ENCODE measurements around the gene PKD2L2. TPM values are rescaled to one million over a fixed set of nuclear protein-coding genes. Genes with fewer than 3 reads are reported as not detected.

PKD2L2 gene
- polyA plus RNA-seq, 1 donor (not counting 4 experiments of a cell fraction or from before 2014, with no cell fraction given), result not detected

DNA sequence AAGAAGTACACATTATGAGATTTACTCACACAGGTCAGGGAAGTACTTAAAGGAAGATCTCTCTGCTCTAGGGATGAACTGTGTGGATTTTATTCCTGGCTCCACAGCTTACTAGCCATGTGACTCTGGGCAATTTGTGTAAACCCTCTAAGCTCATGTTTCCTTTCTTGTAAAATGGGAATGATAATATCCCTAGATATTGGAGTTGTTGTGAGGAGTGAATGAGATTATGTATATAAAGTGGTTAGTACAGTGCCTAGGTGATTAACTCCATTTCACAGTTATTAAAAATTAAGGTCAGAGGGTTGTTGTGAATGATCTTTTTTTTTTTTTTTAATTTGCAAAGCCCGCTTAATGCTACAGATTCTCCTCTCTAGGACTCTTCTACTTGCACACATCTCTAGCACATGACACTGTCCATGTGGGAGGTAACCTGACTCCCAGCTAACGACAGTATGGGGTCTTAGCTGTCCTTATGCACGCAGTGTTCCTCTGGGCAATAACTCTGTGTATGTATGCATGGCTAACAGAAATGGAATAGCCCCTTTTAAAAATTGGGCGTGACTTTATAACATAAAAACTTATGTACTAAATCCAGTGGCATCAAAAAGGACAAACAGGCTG is 45.5 kb upstream of the PKD2L2 start:
- Histone ChIP-seq H3K27ac (ENCODE audit: control insufficient read depth, insufficient read depth, low read length) (no peak overlapping the region), H2AFZ (ENCODE audit: control insufficient read depth, low read length) (no peak overlapping the region), H3K79me2 (ENCODE audit: control insufficient read depth, insufficient read depth, low read length) (no peaks in the 10 kb centered on the region), H3K9ac (ENCODE audit: control insufficient read depth, extremely low read depth, insufficient read depth, low read length) (no peak overlapping the region), H3K4me1 (ENCODE audit: control insufficient read depth, extremely low read depth, insufficient read depth, low read length) (no peaks in the 10 kb centered on the region), H3K27me3 (ENCODE audit: control insufficient read depth, extremely low read depth, insufficient read depth, low read length) (no peaks in the 10 kb centered on the region), H3K9me3 (ENCODE audit: control insufficient read depth, low read depth, low read length) (no peaks in the 10 kb centered on the region), H3K4me2 (ENCODE audit: control insufficient read depth, extremely low read depth, insufficient read depth, low read depth, low read length) (no peak overlapping the region), H3K36me3 (ENCODE audit: control insufficient read depth in 2 of 2, extremely low read depth in 1 of 2, insufficient read depth in 2 of 2, low read length in 2 of 2) (no peaks in the 10 kb centered on the region), H3K4me3 (ENCODE audit: control insufficient read depth in 2 of 3, extremely low read depth in 1 of 3, insufficient read depth in 2 of 3, low read depth in 1 of 3, low read length in 3 of 3) (no peak overlapping the region), H4K20me1 (ENCODE audit: control insufficient read depth, extremely low read depth, insufficient read depth, low read length) (no peaks in the 10 kb centered on the region), H3K9me1 (ENCODE audit: control insufficient read depth, extremely low read depth, insufficient read depth, low read length) (no peaks in the 10 kb centered on the region)
- dilution Hi-C loops (cut with MboI; ENCODE audit: extremely low pct_ligation_motif_present, low sequenced_read_pairs), result no loop called here
- FAIRE-seq (no peak), DNase-seq (ENCODE audit: low read depth, low spot score) (no peak)
- TF ChIP-seq CTCF (optimal IDR thresholded peaks at IDR 0.05 in 1 of 3, IDR thresholded peaks at IDR 0.05 in 1 of 3, conservative IDR thresholded peaks at IDR 0.05 in 1 of 3; ENCODE audit: extremely low read depth in 1 of 3, insufficient read depth in 2 of 3, low read length in 3 of 3), result no peak
- no peak for TF ChIP-seq EZH2 (IDR thresholded peaks at IDR 0.05; ENCODE audit: low read length)

- no peak for FAIRE-seq
- no peak overlapping the region for H3K4me2 ChIP-seq (ENCODE audit: control insufficient read depth, extremely low read depth, insufficient read depth, low read depth, low read length)
Measured at GRCh38 chr5:137845472-137845871, 43.8 kb upstream of the PKD2L2 start.

More at GRCh38 chr5:137845472-137845871, 43.8 kb upstream of the PKD2L2 start:
- no peak overlapping the region for H2AFZ ChIP-seq (ENCODE audit: control insufficient read depth, low read length)
- H3K9me3 ChIP-seq (ENCODE audit: control insufficient read depth, low read depth, low read length), result no peaks in the 10 kb centered on the region
- H3K27me3 ChIP-seq (ENCODE audit: control insufficient read depth, extremely low read depth, insufficient read depth, low read length), result no peaks in the 10 kb centered on the region
- H3K79me2 ChIP-seq (ENCODE audit: control insufficient read depth, insufficient read depth, low read length), result no peaks in the 10 kb centered on the region
- H3K27ac ChIP-seq (ENCODE audit: control insufficient read depth, insufficient read depth, low read length), result no peak overlapping the region
- no peaks in the 10 kb centered on the region for H3K36me3 ChIP-seq (ENCODE audit: control insufficient read depth in 2 of 2, extremely low read depth in 1 of 2, insufficient read depth in 2 of 2, low read length in 2 of 2)
- no peaks in the 10 kb centered on the region for H3K9me1 ChIP-seq (ENCODE audit: control insufficient read depth, extremely low read depth, insufficient read depth, low read length)
- no peaks in the 10 kb centered on the region for H3K4me1 ChIP-seq (ENCODE audit: control insufficient read depth, extremely low read depth, insufficient read depth, low read length)
- H3K4me3 ChIP-seq (ENCODE audit: control insufficient read depth in 2 of 3, extremely low read depth in 1 of 3, insufficient read depth in 2 of 3, low read depth in 1 of 3, low read length in 3 of 3), result no peak overlapping the region
- H3K9ac ChIP-seq (ENCODE audit: control insufficient read depth, extremely low read depth, insufficient read depth, low read length), result no peak overlapping the region
- TF ChIP-seq CTCF (optimal IDR thresholded peaks at IDR 0.05 in 1 of 3, IDR thresholded peaks at IDR 0.05 in 1 of 3, conservative IDR thresholded peaks at IDR 0.05 in 1 of 3; ENCODE audit: extremely low read depth in 1 of 3, insufficient read depth in 2 of 3, low read length in 3 of 3) (no peak), EZH2 (IDR thresholded peaks at IDR 0.05; ENCODE audit: low read length) (no peak)
- dilution Hi-C loops (cut with MboI; ENCODE audit: extremely low pct_ligation_motif_present, low sequenced_read_pairs), result no loop called here
- H4K20me1 ChIP-seq (ENCODE audit: control insufficient read depth, extremely low read depth, insufficient read depth, low read length), result no peaks in the 10 kb centered on the region
- no peak for DNase-seq (ENCODE audit: low read depth, low spot score)

All from keratinocyte (primary cell).